Measurements from ENCODE around the gene WWOX. TPM values are rescaled to one million over a fixed set of nuclear protein-coding genes. Genes with fewer than 3 reads are reported as not detected.

The WWOX gene
- total and polyA plus RNA-seq, 2 donors, result 15.3 to 28.4 TPM

- DNase-seq (ENCODE audit: extremely low spot score), result no peak
- H3K36me3 ChIP-seq (ENCODE audit: insufficient read depth), result no peaks in the 10 kb centered on the region
- H3K4me3 ChIP-seq (ENCODE audit: low read depth, low read length), result no peak overlapping the region
- WGBS, result 57% methylated on average over 13 of the region's 13 CpGs
- no peaks in the 10 kb centered on the region for H3K4me1 ChIP-seq (ENCODE audit: insufficient read depth)
- no peak overlapping the region for H3K27ac ChIP-seq (ENCODE audit: low read depth)
Measured at GRCh38 chr16:78609402-78610274, 510.2 kb downstream of the WWOX start.

- Histone ChIP-seq H3K27ac (ENCODE audit: low read depth) (no peak overlapping the region), H3K36me3 (ENCODE audit: insufficient read depth) (no peaks in the 10 kb centered on the region), H3K4me3 (ENCODE audit: low read depth, low read length) (no peak overlapping the region), H3K4me1 (ENCODE audit: insufficient read depth) (no peaks in the 10 kb centered on the region)
- 42% methylated on average over 2 of the region's 2 CpGs for WGBS
- no peak for DNase-seq (ENCODE audit: extremely low spot score)
Measured at GRCh38 chr16:78611318-78611717, 511.9 kb downstream of the WWOX start.

- 66% methylated on average over 3 of the region's 3 CpGs for WGBS
Measured at GRCh38 chr16:78619811-78620210, 520.4 kb downstream of the WWOX start.

GRCh38 chr16:78620291-78620690 lies 520.8 kb downstream of the WWOX start:
- DNase-seq (ENCODE audit: extremely low spot score), result no peak
- Histone ChIP-seq H3K4me3 (ENCODE audit: low read depth, low read length) (no peak overlapping the region), H3K27ac (ENCODE audit: low read depth) (no peak overlapping the region), H3K36me3 (ENCODE audit: insufficient read depth) (no peaks in the 10 kb centered on the region), H3K4me1 (ENCODE audit: insufficient read depth) (no peaks in the 10 kb centered on the region)
- WGBS, result 88% methylated on average over 2 of the region's 2 CpGs

More at GRCh38 chr16:78619811-78620210, 520.4 kb downstream of the WWOX start:
- Histone ChIP-seq H3K27ac (ENCODE audit: low read depth) (no peak overlapping the region), H3K4me1 (ENCODE audit: insufficient read depth) (no peaks in the 10 kb centered on the region), H3K4me3 (ENCODE audit: low read depth, low read length) (no peak overlapping the region), H3K36me3 (ENCODE audit: insufficient read depth) (no peaks in the 10 kb centered on the region)
- no peak for DNase-seq (ENCODE audit: extremely low spot score)

GRCh38 chr16:78623796-78624195 lies 524.3 kb downstream of the WWOX start:
- H3K36me3 ChIP-seq (ENCODE audit: insufficient read depth), result no peaks in the 10 kb centered on the region
- 84% methylated on average over 2 of the region's 2 CpGs for WGBS
- no peak overlapping the region for H3K4me3 ChIP-seq (ENCODE audit: low read depth, low read length)
- H3K4me1 ChIP-seq (ENCODE audit: insufficient read depth), result no peaks in the 10 kb centered on the region
- no peak for DNase-seq (ENCODE audit: extremely low spot score)
- H3K27ac ChIP-seq (ENCODE audit: low read depth), result no peak overlapping the region

GRCh38 chr16:78624366-78624765 lies 524.9 kb downstream of the WWOX start:
- Histone ChIP-seq H3K4me1 (ENCODE audit: insufficient read depth) (no peaks in the 10 kb centered on the region), H3K36me3 (ENCODE audit: insufficient read depth) (no peaks in the 10 kb centered on the region), H3K4me3 (ENCODE audit: low read depth, low read length) (no peak overlapping the region), H3K27ac (ENCODE audit: low read depth) (no peak overlapping the region)
- DNase-seq (ENCODE audit: extremely low spot score), result no peak
- 22% methylated on average over 2 of the region's 2 CpGs for WGBS

GRCh38 chr16:78628461-78629045 lies 529.1 kb downstream of the WWOX start:
- DNase-seq (ENCODE audit: extremely low spot score), result no peak
- no peaks in the 10 kb centered on the region for H3K4me1 ChIP-seq (ENCODE audit: insufficient read depth)
- no peak overlapping the region for H3K4me3 ChIP-seq (ENCODE audit: low read depth, low read length)
- 45% methylated on average over 8 of the region's 8 CpGs for WGBS
- H3K36me3 ChIP-seq (ENCODE audit: insufficient read depth), result no peaks in the 10 kb centered on the region
- no peak overlapping the region for H3K27ac ChIP-seq (ENCODE audit: low read depth)

GRCh38 chr16:78629173-78629572 lies 529.7 kb downstream of the WWOX start:
- no peak for DNase-seq (ENCODE audit: extremely low spot score)
- Histone ChIP-seq H3K4me1 (ENCODE audit: insufficient read depth) (no peaks in the 10 kb centered on the region), H3K27ac (ENCODE audit: low read depth) (no peak overlapping the region), H3K4me3 (ENCODE audit: low read depth, low read length) (no peak overlapping the region), H3K36me3 (ENCODE audit: insufficient read depth) (no peaks in the 10 kb centered on the region)
- WGBS, result 0% methylated on average over 1 of the region's 1 CpG

GRCh38 chr16:78630102-78630501 lies 530.6 kb downstream of the WWOX start:
- no peak overlapping the region for H3K4me3 ChIP-seq (ENCODE audit: low read depth, low read length)
- no peak overlapping the region for H3K27ac ChIP-seq (ENCODE audit: low read depth)
- H3K4me1 ChIP-seq (ENCODE audit: insufficient read depth), result no peaks in the 10 kb centered on the region
- 91% methylated on average over 3 of the region's 3 CpGs for WGBS
- H3K36me3 ChIP-seq (ENCODE audit: insufficient read depth), result no peaks in the 10 kb centered on the region
- DNase-seq (ENCODE audit: extremely low spot score), result no peak

- no peak overlapping the region for H3K27ac ChIP-seq (ENCODE audit: low read depth)
- no peak overlapping the region for H3K4me3 ChIP-seq (ENCODE audit: low read depth, low read length)
- no peak for DNase-seq (ENCODE audit: extremely low spot score)
- no peaks in the 10 kb centered on the region for H3K4me1 ChIP-seq (ENCODE audit: insufficient read depth)
- no peaks in the 10 kb centered on the region for H3K36me3 ChIP-seq (ENCODE audit: insufficient read depth)
- WGBS, result 87% methylated on average over 12 of the region's 12 CpGs
Measured at GRCh38 chr16:78633551-78633950, 534.1 kb downstream of the WWOX start.

- Histone ChIP-seq H3K36me3 (ENCODE audit: insufficient read depth) (no peaks in the 10 kb centered on the region), H3K27ac (ENCODE audit: low read depth) (no peak overlapping the region), H3K4me1 (ENCODE audit: insufficient read depth) (no peaks in the 10 kb centered on the region), H3K4me3 (ENCODE audit: low read depth, low read length) (no peak overlapping the region)
- DNase-seq (ENCODE audit: extremely low spot score), result no peak
- 95% methylated on average over 9 of the region's 9 CpGs for WGBS
Measured at GRCh38 chr16:78635807-78636206, 536.4 kb downstream of the WWOX start.

GRCh38 chr16:78638371-78638770 lies 538.9 kb downstream of the WWOX start:
- Histone ChIP-seq H3K36me3 (ENCODE audit: insufficient read depth) (no peaks in the 10 kb centered on the region), H3K4me3 (ENCODE audit: low read depth, low read length) (no peak overlapping the region), H3K4me1 (ENCODE audit: insufficient read depth) (no peaks in the 10 kb centered on the region), H3K27ac (ENCODE audit: low read depth) (no peak overlapping the region)
- no peak for DNase-seq (ENCODE audit: extremely low spot score)
- WGBS, result 93% methylated on average over 4 of the region's 4 CpGs

GRCh38 chr16:78639775-78640174 lies 540.3 kb downstream of the WWOX start:
- WGBS, result 88% methylated on average over 3 of the region's 3 CpGs

GRCh38 chr16:78640886-78641285 lies 541.4 kb downstream of the WWOX start:
- Histone ChIP-seq H3K27ac (ENCODE audit: low read depth) (no peak overlapping the region), H3K36me3 (ENCODE audit: insufficient read depth) (no peaks in the 10 kb centered on the region), H3K4me3 (ENCODE audit: low read depth, low read length) (no peak overlapping the region), H3K4me1 (ENCODE audit: insufficient read depth) (no peaks in the 10 kb centered on the region)
- WGBS, result 91% methylated on average over 6 of the region's 6 CpGs
- no peak for DNase-seq (ENCODE audit: extremely low spot score)

More at GRCh38 chr16:78639775-78640174, 540.3 kb downstream of the WWOX start:
- no peaks in the 10 kb centered on the region for H3K36me3 ChIP-seq (ENCODE audit: insufficient read depth)
- H3K27ac ChIP-seq (ENCODE audit: low read depth), result no peak overlapping the region
- no peak for DNase-seq (ENCODE audit: extremely low spot score)
- no peaks in the 10 kb centered on the region for H3K4me1 ChIP-seq (ENCODE audit: insufficient read depth)
- H3K4me3 ChIP-seq (ENCODE audit: low read depth, low read length), result no peak overlapping the region

Measured in urinary bladder (tissue), 4 donors.